D341Med (cell line): Measurements from ENCODE around the gene CEP19.

Experiments used
- DNase-seq: peaks from one replicate; pipeline ENCODE4 v3.0.0; 2012; ENCODE audit warnings: low spot score

Gene CEP19

DNA sequence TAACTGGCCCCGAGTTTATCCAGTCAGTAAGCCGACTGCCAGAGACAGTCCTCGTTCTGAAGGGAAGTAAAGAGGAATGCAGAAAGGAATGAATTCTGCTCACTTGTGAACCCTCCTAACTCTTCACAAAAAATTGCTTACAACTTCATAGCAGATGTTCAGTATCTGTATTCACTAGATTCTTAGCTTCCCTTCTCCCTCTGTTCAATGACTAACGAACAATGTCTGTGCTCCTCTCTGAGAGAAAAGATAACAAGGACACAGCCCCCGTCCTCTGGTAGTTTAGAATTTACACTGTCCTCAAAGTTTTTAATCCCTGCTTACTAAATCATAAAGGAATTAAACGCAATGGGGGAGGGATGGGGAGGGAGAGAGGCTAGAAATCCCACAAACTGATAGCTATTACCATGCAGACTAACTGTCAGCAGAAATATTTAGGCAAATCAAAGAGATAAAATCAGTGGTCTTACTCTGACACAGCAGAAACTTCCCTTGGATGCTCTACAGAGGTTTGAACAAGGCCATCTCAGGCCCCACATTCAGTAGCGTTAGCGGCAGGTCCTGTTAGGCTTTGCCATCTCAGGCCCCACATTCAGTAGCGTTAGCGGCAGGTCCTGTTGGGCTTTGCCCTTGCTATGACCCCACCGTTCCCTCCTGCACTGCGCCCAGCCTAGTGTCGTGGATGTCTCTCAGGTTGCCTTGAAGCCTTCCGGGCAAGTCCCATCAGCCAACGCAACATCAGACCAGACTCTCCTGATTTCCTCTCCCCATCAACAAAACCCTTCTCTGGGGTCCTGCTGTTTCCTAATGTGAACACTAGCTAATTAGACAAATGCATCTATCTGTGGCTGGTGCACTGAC is 49.1 kb downstream of the CEP19 start:
- DNase-seq = no peak

DNA sequence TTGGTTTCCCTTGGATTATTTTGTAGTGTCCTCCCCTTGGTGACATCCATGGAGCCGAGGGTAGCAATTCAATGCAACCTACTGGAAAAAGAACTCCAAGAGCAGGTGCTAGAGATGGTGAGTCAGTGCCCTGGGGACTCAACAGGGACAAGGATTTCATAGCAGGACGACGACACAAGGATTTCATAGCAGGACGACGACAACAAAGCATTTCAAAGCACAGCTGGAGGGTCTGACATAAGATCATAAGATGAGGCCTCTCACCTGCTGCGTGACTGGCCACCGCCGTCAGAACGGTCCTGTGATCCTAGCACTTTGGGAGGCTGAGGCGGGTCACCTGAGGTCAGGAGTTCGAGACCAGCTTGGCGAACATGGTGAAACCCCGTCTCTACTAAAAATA is 50.0 kb downstream of the CEP19 start:
- no peak for DNase-seq

DNA sequence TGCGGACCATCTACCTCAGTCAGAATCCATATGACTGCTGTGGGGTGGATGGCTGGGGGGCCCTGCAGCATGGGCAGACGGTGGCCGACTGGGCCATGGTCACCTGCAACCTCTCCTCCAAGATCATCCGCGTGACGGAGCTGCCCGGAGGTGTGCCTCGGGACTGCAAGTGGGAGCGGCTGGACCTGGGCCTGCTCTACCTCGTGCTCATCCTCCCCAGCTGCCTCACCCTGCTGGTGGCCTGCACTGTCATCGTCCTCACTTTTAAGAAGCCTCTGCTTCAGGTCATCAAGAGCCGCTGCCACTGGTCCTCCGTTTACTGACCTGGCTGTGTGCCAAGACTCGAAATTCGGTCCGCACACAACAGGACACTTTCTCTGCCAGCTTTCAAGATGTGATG is 50.6 kb downstream of the CEP19 start:
- DNase-seq = no peak

DNA sequence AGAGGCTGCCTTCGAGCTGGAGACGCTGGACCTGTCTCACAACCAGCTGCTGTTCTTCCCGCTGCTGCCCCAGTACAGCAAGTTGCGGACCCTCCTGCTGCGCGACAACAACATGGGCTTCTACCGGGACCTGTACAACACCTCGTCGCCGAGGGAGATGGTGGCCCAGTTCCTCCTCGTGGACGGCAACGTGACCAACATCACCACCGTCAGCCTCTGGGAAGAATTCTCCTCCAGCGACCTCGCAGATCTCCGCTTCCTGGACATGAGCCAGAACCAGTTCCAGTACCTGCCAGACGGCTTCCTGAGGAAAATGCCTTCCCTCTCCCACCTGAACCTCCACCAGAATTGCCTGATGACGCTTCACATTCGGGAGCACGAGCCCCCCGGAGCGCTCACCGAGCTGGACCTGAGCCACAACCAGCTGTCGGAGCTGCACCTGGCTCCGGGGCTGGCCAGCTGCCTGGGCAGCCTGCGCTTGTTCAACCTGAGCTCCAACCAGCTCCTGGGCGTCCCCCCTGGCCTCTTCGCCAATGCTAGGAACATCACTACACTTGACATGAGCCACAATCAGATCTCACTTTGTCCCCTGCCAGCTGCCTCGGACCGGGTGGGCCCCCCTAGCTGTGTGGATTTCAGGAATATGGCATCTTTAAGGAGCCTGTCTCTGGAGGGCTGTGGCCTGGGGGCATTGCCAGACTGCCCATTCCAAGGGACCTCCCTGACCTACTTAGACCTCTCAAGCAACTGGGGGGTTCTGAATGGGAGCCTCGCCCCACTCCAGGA is 51.5 kb downstream of the CEP19 start:
- no peak for DNase-seq

DNA sequence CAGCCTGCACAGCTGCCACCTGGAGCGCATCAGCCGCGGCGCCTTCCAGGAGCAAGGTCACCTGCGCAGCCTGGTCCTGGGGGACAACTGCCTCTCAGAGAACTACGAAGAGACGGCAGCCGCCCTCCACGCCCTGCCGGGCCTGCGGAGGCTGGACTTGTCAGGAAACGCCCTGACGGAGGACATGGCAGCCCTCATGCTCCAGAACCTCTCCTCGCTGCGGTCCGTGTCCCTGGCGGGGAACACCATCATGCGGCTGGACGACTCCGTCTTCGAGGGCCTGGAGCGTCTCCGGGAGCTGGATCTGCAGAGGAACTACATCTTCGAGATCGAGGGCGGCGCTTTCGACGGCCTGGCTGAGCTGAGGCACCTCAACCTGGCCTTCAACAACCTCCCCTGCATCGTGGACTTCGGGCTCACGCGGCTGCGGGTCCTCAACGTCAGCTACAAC is 52.1 kb downstream of the CEP19 start:
- no peak for DNase-seq
